Measurements from ENCODE around the gene SUMF1. TPM values are rescaled to one million over a fixed set of nuclear protein-coding genes. Genes with fewer than 3 reads are reported as not detected.

The SUMF1 gene
- total and polyA plus RNA-seq, 2 of the 13 experiments (the other 11 are each of a cell fraction or from before 2014, with no cell fraction given), result 18.5 to 28.9 TPM

DNA sequence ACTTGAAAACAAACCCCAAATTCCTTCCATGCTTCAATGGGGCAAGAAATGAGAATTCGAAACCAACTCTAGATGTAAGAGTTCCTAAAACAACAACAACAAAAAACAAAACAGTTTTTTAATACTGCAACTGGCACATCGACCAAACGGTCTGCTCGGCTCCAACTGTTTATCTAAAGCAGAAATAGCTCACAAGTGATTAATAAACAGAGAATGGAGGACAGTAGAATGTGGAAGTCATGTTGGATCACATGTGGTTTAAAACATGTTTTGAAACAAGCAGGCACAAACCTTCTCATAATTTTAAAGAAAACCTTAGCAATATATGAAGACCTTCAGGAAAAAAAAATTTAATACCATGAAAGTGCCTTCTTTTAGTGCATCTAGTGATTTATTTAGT is 108.8 kb downstream of the SUMF1 start:
- in situ Hi-C loops (cut with HindIII; ENCODE audit: extremely low pct_ligation_motif_present, low pct_unique_long_range_greater_than_20kb), result loop anchor here (10.0 kb wide), 1 partner anchor 217 kb away; no protein-coding TSS in a partner anchor

DNA sequence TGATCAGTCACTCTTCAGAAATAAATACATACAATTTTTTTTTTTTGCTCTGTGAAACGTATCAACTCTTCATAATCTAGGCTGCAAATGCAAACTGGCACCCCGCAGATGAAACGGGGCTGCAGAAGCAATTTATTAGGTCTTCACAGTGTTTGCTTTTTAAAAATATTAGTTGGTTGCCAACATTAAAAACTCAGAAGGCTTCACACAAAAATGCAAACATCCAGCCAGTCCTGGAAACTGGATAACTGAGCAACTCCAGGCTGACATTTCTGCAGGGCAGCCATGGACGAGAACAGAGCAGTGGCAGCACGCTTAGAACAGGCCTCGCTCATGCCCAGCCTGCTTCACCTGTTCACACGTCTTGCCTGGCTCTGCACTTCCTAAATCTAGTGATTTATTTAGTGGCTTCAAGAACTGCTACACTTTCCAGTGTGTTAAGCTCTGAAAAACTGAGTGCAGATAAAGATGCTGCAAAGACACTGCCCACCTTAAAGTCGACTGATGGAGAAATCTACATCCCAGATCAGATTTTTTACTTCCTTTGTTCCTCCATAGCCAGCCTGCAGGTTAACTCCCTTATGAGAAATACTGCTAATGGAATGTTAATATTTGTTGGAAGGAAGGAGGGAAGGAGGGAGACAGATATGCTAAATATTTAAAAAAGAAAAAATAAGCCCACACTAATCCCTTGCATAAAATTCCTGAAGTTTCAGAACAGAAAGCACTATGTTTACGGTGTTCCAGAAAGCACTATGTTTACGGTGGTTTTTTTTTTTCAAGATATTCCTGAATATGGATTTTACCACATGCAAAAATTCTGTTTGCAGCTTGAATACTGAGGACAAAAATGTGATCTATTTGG is 110.3 kb downstream of the SUMF1 start:
- intact Hi-C loops (cut with micrococcal nuclease; ENCODE audit: unreplicated experiment), result loop anchor here (5.0 kb wide), 1 partner anchor 136 kb away; the partner anchor contains the start of gene ITPR1
- no peak overlapping the region for H3K27ac ChIP-seq (ENCODE audit: extremely low read length, insufficient read depth, low read length)
- peaks cover 0 to 7% of the 10 kb centered on the region in 2 experiments; a peak in 2 of 5 replicates for H3K36me3 ChIP-seq (replicated peaks in 1 of 2; ENCODE audit: control insufficient read depth in 1 of 2, insufficient read depth in 2 of 2, low read length in 2 of 2)
- H2AFZ ChIP-seq (ENCODE audit: low read length), result no peak overlapping the region
- ChIA-PET POLR2A (no interaction called here), CTCF (ENCODE audit: low intra/inter-chr PET ratio, low total read pairs) (no interaction called here)
- FAIRE-seq (no peak), DNase-seq (ENCODE audit: low spot score) (no peak), ATAC-seq (no peak)
- TF ChIP-seq, protein P1, sequence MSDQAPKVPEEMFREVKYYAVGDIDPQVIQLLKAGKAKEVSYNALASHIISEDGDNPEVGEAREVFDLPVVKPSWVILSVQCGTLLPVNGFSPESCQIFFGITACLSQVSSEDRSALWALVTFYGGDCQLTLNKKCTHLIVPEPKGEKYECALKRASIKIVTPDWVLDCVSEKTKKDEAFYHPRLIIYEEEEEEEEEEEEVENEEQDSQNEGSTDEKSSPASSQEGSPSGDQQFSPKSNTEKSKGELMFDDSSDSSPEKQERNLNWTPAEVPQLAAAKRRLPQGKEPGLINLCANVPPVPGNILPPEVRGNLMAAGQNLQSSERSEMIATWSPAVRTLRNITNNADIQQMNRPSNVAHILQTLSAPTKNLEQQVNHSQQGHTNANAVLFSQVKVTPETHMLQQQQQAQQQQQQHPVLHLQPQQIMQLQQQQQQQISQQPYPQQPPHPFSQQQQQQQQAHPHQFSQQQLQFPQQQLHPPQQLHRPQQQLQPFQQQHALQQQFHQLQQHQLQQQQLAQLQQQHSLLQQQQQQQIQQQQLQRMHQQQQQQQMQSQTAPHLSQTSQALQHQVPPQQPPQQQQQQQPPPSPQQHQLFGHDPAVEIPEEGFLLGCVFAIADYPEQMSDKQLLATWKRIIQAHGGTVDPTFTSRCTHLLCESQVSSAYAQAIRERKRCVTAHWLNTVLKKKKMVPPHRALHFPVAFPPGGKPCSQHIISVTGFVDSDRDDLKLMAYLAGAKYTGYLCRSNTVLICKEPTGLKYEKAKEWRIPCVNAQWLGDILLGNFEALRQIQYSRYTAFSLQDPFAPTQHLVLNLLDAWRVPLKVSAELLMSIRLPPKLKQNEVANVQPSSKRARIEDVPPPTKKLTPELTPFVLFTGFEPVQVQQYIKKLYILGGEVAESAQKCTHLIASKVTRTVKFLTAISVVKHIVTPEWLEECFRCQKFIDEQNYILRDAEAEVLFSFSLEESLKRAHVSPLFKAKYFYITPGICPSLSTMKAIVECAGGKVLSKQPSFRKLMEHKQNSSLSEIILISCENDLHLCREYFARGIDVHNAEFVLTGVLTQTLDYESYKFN (CRISPR knock-in tag; conservative IDR thresholded peaks at IDR 0.05), result no peak
- no peak for TF ChIP-seq DNMT3B (CRISPR knock-in tag; conservative IDR thresholded peaks at IDR 0.05)
- no peak for TF ChIP-seq DNMT1 (CRISPR knock-in tag; IDR thresholded peaks at IDR 0.05)
- no peaks in the 10 kb centered on the region for H3K9me3 ChIP-seq (ENCODE audit: low read length)
- H3K79me2 ChIP-seq (ENCODE audit: insufficient read depth, low read length), result no peaks in the 10 kb centered on the region
- no TSS peak for BruUV-seq (replicated peaks)
- H3K9ac ChIP-seq (ENCODE audit: insufficient read depth, low read depth, low read length), result no peak overlapping the region
- H3K4me2 ChIP-seq (ENCODE audit: low read depth, low read length), result no peak overlapping the region
- H3K27me3 ChIP-seq (ENCODE audit: control insufficient read depth in 1 of 2, insufficient read depth in 2 of 2, low read length in 2 of 2), result no peaks in the 10 kb centered on the region
- WGBS (ENCODE audit: low lambda C conversion rate), result 95% methylated on average over 10 of the region's 10 CpGs
- no peaks in the 10 kb centered on the region for H4K20me1 ChIP-seq (ENCODE audit: insufficient read depth, low read length)
- in situ Hi-C loops (cut with HindIII; ENCODE audit: extremely low pct_ligation_motif_present, low pct_unique_long_range_greater_than_20kb), result loop anchor here (10.0 kb wide), 1 partner anchor 218 kb away; no protein-coding TSS in a partner anchor
- H3K4me3 ChIP-seq (replicated peaks in 1 of 3; ENCODE audit: insufficient read depth in 1 of 3, low read depth in 2 of 3, low read length in 3 of 3), result no peak overlapping the region
- peaks cover 22% of the 10 kb centered on the region for H3K4me1 ChIP-seq (ENCODE audit: insufficient read depth, low read length)

More for the DNA sequence above, 108.8 kb downstream of the SUMF1 start:
- H3K9me3 ChIP-seq (ENCODE audit: low read length), result no peaks in the 10 kb centered on the region
- FAIRE-seq (no peak), ATAC-seq (no peak), DNase-seq (ENCODE audit: low spot score) (no peak)
- no peak overlapping the region for H3K27ac ChIP-seq (ENCODE audit: extremely low read length, insufficient read depth, low read length)
- CTCF ChIA-PET (ENCODE audit: low intra/inter-chr PET ratio, low total read pairs), result no interaction called here
- H3K4me1 ChIP-seq (ENCODE audit: insufficient read depth, low read length), result peaks cover 22% of the 10 kb centered on the region
- no peak overlapping the region for H3K4me2 ChIP-seq (ENCODE audit: low read depth, low read length)
- no peak overlapping the region for H2AFZ ChIP-seq (ENCODE audit: low read length)
- POLR2A ChIA-PET, result no interaction called here
- H3K79me2 ChIP-seq (ENCODE audit: insufficient read depth, low read length), result no peaks in the 10 kb centered on the region
- no peaks in the 10 kb centered on the region for H3K27me3 ChIP-seq (ENCODE audit: control insufficient read depth in 1 of 2, insufficient read depth in 2 of 2, low read length in 2 of 2)
- H3K9ac ChIP-seq (ENCODE audit: insufficient read depth, low read depth, low read length), result no peak overlapping the region
- 99% methylated on average over 4 of the region's 4 CpGs for WGBS (ENCODE audit: low lambda C conversion rate)
- H3K36me3 ChIP-seq (replicated peaks in 1 of 2; ENCODE audit: control insufficient read depth in 1 of 2, insufficient read depth in 2 of 2, low read length in 2 of 2), result peaks cover 0 to 11% of the 10 kb centered on the region in 2 experiments; a peak in 2 of 5 replicates
- TF ChIP-seq ZKSCAN5 (CRISPR knock-in tag; IDR thresholded peaks at IDR 0.05), result no peak
- TF ChIP-seq ZNF44 (CRISPR knock-in tag; IDR thresholded peaks at IDR 0.05), result no peak
- no peak for TF ChIP-seq ZNF441 (CRISPR knock-in tag; IDR thresholded peaks at IDR 0.05; ENCODE audit: borderline replicate concordance)
- no peak for TF ChIP-seq FOSL2 (CRISPR knock-in tag; IDR thresholded peaks at IDR 0.05)
- no peaks in the 10 kb centered on the region for H4K20me1 ChIP-seq (ENCODE audit: insufficient read depth, low read length)
- BruUV-seq (replicated peaks), result no TSS peak
- no peak overlapping the region for H3K4me3 ChIP-seq (replicated peaks in 1 of 3; ENCODE audit: insufficient read depth in 1 of 3, low read depth in 2 of 3, low read length in 3 of 3)
- intact Hi-C loops (cut with micrococcal nuclease; ENCODE audit: unreplicated experiment), result loop anchor here (5.0 kb wide), 1 partner anchor 134 kb away; the partner anchor contains the start of gene ITPR1
